MM.1S (cell line): ENCODE measurements around the gene WDR72.

ENCODE experiments used
- CTCF ChIP-seq: fragments of 300-600 bp; sonication (generic); IDR thresholded peaks from 2 replicates; pipeline ENCODE4 v1.5.1; 2016; ENCODE audit warnings: antibody characterized with exemption, low read length, mixed read lengths
- EZH2 ChIP-seq: fragments of 300-600 bp; sonication (generic); optimal IDR thresholded peaks from 2 replicates; pipeline ENCODE3; 2017; ENCODE audit warnings: low read depth, mild to moderate bottlenecking, antibody characterized with exemption, low read length, mixed read lengths
- EZH2phosphoT487 ChIP-seq: fragments of 300-600 bp; sonication (generic); IDR thresholded peaks from 2 replicates; pipeline ENCODE4 v1.6.1; 2018; ENCODE audit warnings: antibody characterized with exemption, low read length

- TF ChIP-seq CTCF, result no peak
- no peak for TF ChIP-seq EZH2
- TF ChIP-seq EZH2phosphoT487, result no peak
These were observed 260.5 kb downstream of the WDR72 start for GRCh38 chr15:53498996-53499395.
